GM19035 (cell line): ENCODE measurements around the gene SALL1.

Source experiments
- ATAC-seq: cut with Tn5 transposase; IDR thresholded peaks from one replicate; pipeline ENCODE4 v1.9.1; 2021; ENCODE audit not compliant: unreplicated experiment

The SALL1 gene

GRCh38 chr16:51143196-51143977 is 7.7 kb downstream of the SALL1 start:
- no peak for ATAC-seq

- ATAC-seq, result no peak
These were observed 9.5 kb downstream of the SALL1 start for GRCh38 chr16:51141541-51141940.

- ATAC-seq, result no peak
These were observed 10.0 kb downstream of the SALL1 start for GRCh38 chr16:51141106-51141505.

- ATAC-seq, result no peak
These were observed 11.0 kb downstream of the SALL1 start for GRCh38 chr16:51140112-51140511.

GRCh38 chr16:51139568-51139967 is 11.5 kb downstream of the SALL1 start:
- no peak for ATAC-seq

- no peak for ATAC-seq
These were observed 12.9 kb downstream of the SALL1 start for GRCh38 chr16:51138178-51138577.

- ATAC-seq, result no peak
These were observed 14.0 kb downstream of the SALL1 start for GRCh38 chr16:51137097-51137496.

- no peak for ATAC-seq
These were observed 16.2 kb downstream of the SALL1 start for GRCh38 chr16:51134876-51135275.

- no peak for ATAC-seq
These were observed 16.7 kb downstream of the SALL1 start for GRCh38 chr16:51134269-51134812.

GRCh38 chr16:51133688-51134087 is 17.4 kb downstream of the SALL1 start:
- ATAC-seq, result no peak

GRCh38 chr16:51133183-51133582 is 17.9 kb downstream of the SALL1 start:
- no peak for ATAC-seq

GRCh38 chr16:51132490-51133115 is 18.5 kb downstream of the SALL1 start:
- no peak for ATAC-seq

- no peak for ATAC-seq
These were observed 19.5 kb downstream of the SALL1 start for GRCh38 chr16:51131619-51132018.

GRCh38 chr16:51129105-51129504 is 22.0 kb downstream of the SALL1 start:
- no peak for ATAC-seq

- no peak for ATAC-seq
These were observed 25.1 kb downstream of the SALL1 start for GRCh38 chr16:51125992-51126391.

GRCh38 chr16:51124896-51125295 is 26.2 kb downstream of the SALL1 start:
- no peak for ATAC-seq

GRCh38 chr16:51121850-51122249 is 29.2 kb downstream of the SALL1 start:
- ATAC-seq, result no peak

GRCh38 chr16:51120730-51121347 is 30.2 kb downstream of the SALL1 start:
- no peak for ATAC-seq

- ATAC-seq, result no peak
These were observed 30.9 kb downstream of the SALL1 start for GRCh38 chr16:51119973-51120729.

GRCh38 chr16:51119556-51119955 is 31.5 kb downstream of the SALL1 start:
- no peak for ATAC-seq

GRCh38 chr16:51116353-51116752 is 34.7 kb downstream of the SALL1 start:
- ATAC-seq, result no peak
